HepG2 (cell line): ENCODE results near the gene CASP5. TPM values are rescaled to one million over a fixed set of nuclear protein-coding genes. Genes with fewer than 3 reads are reported as not detected.

ENCODE experiments used
- BHLHE40 ChIP-seq: IDR thresholded peaks from 2 replicates; pipeline ENCODE4 v1.6.1; 2011; ENCODE audit warnings: low read length, improper control_type of control experiment
- CBX1 ChIP-seq: IDR thresholded peaks from one replicate; pipeline ENCODE4 v1.6.1; 2016; ENCODE audit warnings: antibody characterized with exemption, low read depth
- ONECUT2 ChIP-seq: sonication (generic); formaldehyde crosslinking; IDR thresholded peaks from 2 replicates; pipeline ENCODE4 v1.4.0; 2020; ENCODE audit warnings: missing genetic modification reagents
- SOX13 ChIP-seq, 3 experiments: fragments of 450-650 bp in 1 of 3; sonication (generic) in 1 of 3; formaldehyde crosslinking in 1 of 3; IDR thresholded peaks in 2 of 3; conservative IDR thresholded peaks in 1 of 3; 2 replicates each; pipeline versions ENCODE4 v1.5.0 to v1.6.1; 2016 to 2020; ENCODE audit warnings: antibody characterized with exemption in 1 of 3, mild to moderate bottlenecking in 1 of 3, missing compliant biosample characterization in 1 of 3, missing genetic modification reagents in 1 of 3, moderate library complexity in 1 of 3
- TEAD3 ChIP-seq: optimal IDR thresholded peaks from 2 replicates; pipeline ENCODE3; 2016; ENCODE audit warnings: borderline replicate concordance
- ZNF432 ChIP-seq: sonication (generic); formaldehyde crosslinking; IDR thresholded peaks from 2 replicates; pipeline ENCODE4 v1.5.0; 2020; ENCODE audit warnings: missing genetic modification reagents, mild to moderate bottlenecking, borderline replicate concordance
- ZNF629 ChIP-seq: sonication (generic); formaldehyde crosslinking; conservative IDR thresholded peaks from 2 replicates; pipeline ENCODE4 v1.5.0; 2020; ENCODE audit warnings: missing genetic modification reagents
- ZNF792 ChIP-seq: IDR thresholded peaks from 2 replicates; pipeline ENCODE4 v1.6.1; 2016
- ZNF883 ChIP-seq: sonication (generic); formaldehyde crosslinking; IDR thresholded peaks from 2 replicates; pipeline ENCODE4 v1.5.1; 2020; ENCODE audit warnings: mild to moderate bottlenecking, missing genetic modification reagents; ENCODE audit errors: not compliant biosample characterization
- ZSCAN25 ChIP-seq: sonication (generic); formaldehyde crosslinking; IDR thresholded peaks from 2 replicates; pipeline ENCODE4 v1.8.0; 2022; ENCODE audit warnings: mild to moderate bottlenecking, missing genetic modification reagents
- polyA plus RNA-seq, 8 experiments: library from polyadenylated mRNA; depleted of rRNA in 3 of 8; stranded (reverse) in 7 of 8; unstranded in 1 of 8; fragments of >200 nt; fragmentation: Illumina TruSeq in 4 of 8; extraction: Trizol in 4 of 8; gene quantifications; 2 replicates each; pipeline versions ENCODE4 v1.2.1 to v1.2.3, GENCODE V29; 2011 to 2016; ENCODE audit warnings: low read depth in 4 of 8, missing spikeins in 1 of 8, mixed read lengths in 1 of 8; ENCODE audit not compliant: insufficient read depth in 1 of 8
- total RNA-seq, 5 experiments: library from RNA; depleted of rRNA; stranded (reverse); fragments of >200 nt; fragmentation: Illumina TruSeq; extraction: Trizol; gene quantifications; 2 replicates each; pipeline ENCODE4 v1.2.3, GENCODE V29; 2016; ENCODE audit warnings: low read depth in 1 of 5
- TF ChIP-seq, protein P1 (sequence below), 2 experiments: sonication (generic) in 1 of 2; formaldehyde crosslinking in 1 of 2; IDR thresholded peaks; 2 replicates each; pipeline versions ENCODE4 v1.6.1 to v1.9.0; 2014 to 2022; ENCODE audit warnings: antibody characterized with exemption in 1 of 2, borderline replicate concordance in 1 of 2, inconsistent platforms in 1 of 2, low read depth in 1 of 2, missing genetic modification reagents in 1 of 2
- TF ChIP-seq, protein P2 (sequence below): sonication (generic); formaldehyde crosslinking; IDR thresholded peaks from 2 replicates; pipeline ENCODE4 v1.8.1; 2023; ENCODE audit warnings: missing genetic modification reagents, inconsistent platforms, borderline replicate concordance
- TF ChIP-seq, protein P3 (sequence below): sonication (generic); formaldehyde crosslinking; IDR thresholded peaks from 2 replicates; pipeline ENCODE4 v1.8.0; 2022; ENCODE audit warnings: mild to moderate bottlenecking, missing genetic modification reagents, borderline replicate concordance
- TF ChIP-seq, protein P4 (sequence below): IDR thresholded peaks from 2 replicates; pipeline ENCODE4 v1.6.1; 2016

CASP5 gene
- total and polyA plus RNA-seq, 2 of the 13 experiments (the other 11 are each of a cell fraction or from before 2014, with no cell fraction given) = not detected

DNA sequence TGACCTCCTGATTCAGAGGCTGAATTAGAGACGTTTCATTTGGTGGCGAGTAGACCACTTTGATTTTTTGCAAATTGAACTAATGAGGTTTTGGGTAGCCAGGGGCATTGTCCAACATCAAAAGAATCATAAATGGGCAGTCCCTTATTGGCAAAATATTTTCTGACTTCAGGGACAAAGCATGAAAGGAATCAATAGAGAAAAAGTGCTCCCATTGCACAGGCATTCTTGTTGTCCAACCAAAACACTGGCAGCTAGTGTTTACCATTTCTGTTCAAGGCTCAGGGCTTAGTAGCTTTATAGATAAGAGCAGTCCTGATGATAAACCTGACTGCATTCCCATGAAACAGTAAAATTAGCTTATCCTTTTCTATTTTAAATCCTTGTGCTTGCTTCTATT, 28.6 kb upstream of the CASP5 start (continued):
- TF ChIP-seq, protein P1, sequence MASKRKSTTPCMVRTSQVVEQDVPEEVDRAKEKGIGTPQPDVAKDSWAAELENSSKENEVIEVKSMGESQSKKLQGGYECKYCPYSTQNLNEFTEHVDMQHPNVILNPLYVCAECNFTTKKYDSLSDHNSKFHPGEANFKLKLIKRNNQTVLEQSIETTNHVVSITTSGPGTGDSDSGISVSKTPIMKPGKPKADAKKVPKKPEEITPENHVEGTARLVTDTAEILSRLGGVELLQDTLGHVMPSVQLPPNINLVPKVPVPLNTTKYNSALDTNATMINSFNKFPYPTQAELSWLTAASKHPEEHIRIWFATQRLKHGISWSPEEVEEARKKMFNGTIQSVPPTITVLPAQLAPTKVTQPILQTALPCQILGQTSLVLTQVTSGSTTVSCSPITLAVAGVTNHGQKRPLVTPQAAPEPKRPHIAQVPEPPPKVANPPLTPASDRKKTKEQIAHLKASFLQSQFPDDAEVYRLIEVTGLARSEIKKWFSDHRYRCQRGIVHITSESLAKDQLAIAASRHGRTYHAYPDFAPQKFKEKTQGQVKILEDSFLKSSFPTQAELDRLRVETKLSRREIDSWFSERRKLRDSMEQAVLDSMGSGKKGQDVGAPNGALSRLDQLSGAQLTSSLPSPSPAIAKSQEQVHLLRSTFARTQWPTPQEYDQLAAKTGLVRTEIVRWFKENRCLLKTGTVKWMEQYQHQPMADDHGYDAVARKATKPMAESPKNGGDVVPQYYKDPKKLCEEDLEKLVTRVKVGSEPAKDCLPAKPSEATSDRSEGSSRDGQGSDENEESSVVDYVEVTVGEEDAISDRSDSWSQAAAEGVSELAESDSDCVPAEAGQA (IDR thresholded peaks at IDR 0.05; ENCODE audit: low read depth) = no peak
- TF ChIP-seq, protein P1 (CRISPR knock-in tag; IDR thresholded peaks at IDR 0.05; ENCODE audit: borderline replicate concordance) = no peak
- TF ChIP-seq BHLHE40 (no peak), CBX1 (no peak), ZNF792 (CRISPR knock-in tag) (no peak), SOX13 (IDR thresholded peaks at IDR 0.05) (peak; percentile 68; the same call in 1 of the 2 replicates), SOX13 (CRISPR knock-in tag; conservative IDR thresholded peaks at IDR 0.05 in 1 of 2, IDR thresholded peaks at IDR 0.05 in 1 of 2) (peak in 1 of 2 experiments; percentile 96; a peak in 2 of 4 replicates), ZNF629 (CRISPR knock-in tag) (peak; percentile 86), ZNF432 (CRISPR knock-in tag) (no peak), TEAD3 (CRISPR knock-in tag) (peak; percentile 84), ZSCAN25 (no peak), ZNF883 (no peak), ONECUT2 (CRISPR knock-in tag) (peak; percentile 88)
- TF ChIP-seq, protein P2, sequence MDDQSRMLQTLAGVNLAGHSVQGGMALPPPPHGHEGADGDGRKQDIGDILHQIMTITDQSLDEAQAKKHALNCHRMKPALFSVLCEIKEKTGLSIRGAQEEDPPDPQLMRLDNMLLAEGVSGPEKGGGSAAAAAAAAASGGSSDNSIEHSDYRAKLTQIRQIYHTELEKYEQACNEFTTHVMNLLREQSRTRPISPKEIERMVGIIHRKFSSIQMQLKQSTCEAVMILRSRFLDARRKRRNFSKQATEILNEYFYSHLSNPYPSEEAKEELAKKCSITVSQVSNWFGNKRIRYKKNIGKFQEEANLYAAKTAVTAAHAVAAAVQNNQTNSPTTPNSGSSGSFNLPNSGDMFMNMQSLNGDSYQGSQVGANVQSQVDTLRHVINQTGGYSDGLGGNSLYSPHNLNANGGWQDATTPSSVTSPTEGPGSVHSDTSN = no peak
- TF ChIP-seq, protein P3, sequence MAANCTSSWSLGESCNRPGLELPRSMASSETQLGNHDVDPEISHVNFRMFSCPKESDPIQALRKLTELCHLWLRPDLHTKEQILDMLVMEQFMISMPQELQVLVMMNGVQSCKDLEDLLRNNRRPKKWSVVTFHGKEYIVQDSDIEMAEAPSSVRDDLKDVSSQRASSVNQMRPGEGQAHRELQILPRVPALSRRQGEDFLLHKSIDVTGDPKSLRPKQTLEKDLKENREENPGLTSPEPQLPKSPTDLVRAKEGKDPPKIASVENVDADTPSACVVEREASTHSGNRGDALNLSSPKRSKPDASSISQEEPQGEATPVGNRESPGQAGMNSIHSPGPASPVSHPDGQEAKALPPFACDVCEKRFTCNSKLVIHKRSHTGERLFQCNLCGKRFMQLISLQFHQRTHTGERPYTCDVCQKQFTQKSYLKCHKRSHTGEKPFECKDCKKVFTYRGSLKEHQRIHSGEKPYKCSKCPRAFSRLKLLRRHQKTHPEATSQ = no peak; the same call in 1 of the 2 replicates
- TF ChIP-seq, protein P4, sequence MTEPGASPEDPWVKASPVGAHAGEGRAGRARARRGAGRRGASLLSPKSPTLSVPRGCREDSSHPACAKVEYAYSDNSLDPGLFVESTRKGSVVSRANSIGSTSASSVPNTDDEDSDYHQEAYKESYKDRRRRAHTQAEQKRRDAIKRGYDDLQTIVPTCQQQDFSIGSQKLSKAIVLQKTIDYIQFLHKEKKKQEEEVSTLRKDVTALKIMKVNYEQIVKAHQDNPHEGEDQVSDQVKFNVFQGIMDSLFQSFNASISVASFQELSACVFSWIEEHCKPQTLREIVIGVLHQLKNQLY (CRISPR knock-in tag) = no peak
